GM23338 (cell line): Measurements from ENCODE around the gene S100A16. TPM values are rescaled to one million over a fixed set of nuclear protein-coding genes. Genes with fewer than 3 reads are reported as not detected.

Source experiments
- ATAC-seq: fragments of 200-7000 bp; cut with Tn5 transposase; 3 replicates; pipeline ENCODE4 v1.9.1; 2020
- DNase-seq: peaks from one replicate; pipeline ENCODE4 v3.0.0-alpha.2; 2015; ENCODE audit warnings: low spot score
- H2AFZ ChIP-seq: fragments of 200-600 bp; sonication (generic); 2 replicates; pipeline ENCODE4 v1.8.0; 2016; ENCODE audit warnings: antibody characterized with exemption, mild to moderate bottlenecking, moderate library complexity
- H3F3A ChIP-seq: fragments of 200-600 bp; sonication (generic); replicated peaks from 2 replicates; pipeline ENCODE4 v1.8.0; 2017; ENCODE audit warnings: antibody characterized with exemption, mixed run types, low read depth
- H3K27ac ChIP-seq: fragments of 200-600 bp; sonication (generic); 2 replicates; pipeline ENCODE4 v1.6.1; 2016; ENCODE audit warnings: low read depth
- H3K27me3 ChIP-seq: fragments of 200-600 bp; sonication (generic); 2 replicates; pipeline ENCODE4 v1.8.0; 2016; ENCODE audit warnings: mild to moderate bottlenecking, mixed run types, moderate library complexity; ENCODE audit not compliant: insufficient read depth
- H3K36me3 ChIP-seq: fragments of 200-600 bp; sonication (generic); 2 replicates; pipeline ENCODE4 v1.8.0; 2016; ENCODE audit warnings: mild to moderate bottlenecking; ENCODE audit not compliant: insufficient read depth
- H3K4me1 ChIP-seq: fragments of 200-600 bp; sonication (generic); 2 replicates; pipeline ENCODE4 v1.8.0; 2016; ENCODE audit warnings: mild to moderate bottlenecking, moderate library complexity; ENCODE audit not compliant: insufficient read depth
- H3K4me2 ChIP-seq: fragments of 200-600 bp; sonication (generic); 2 replicates; pipeline ENCODE4 v1.7.1; 2017; ENCODE audit warnings: mixed run types
- H3K4me3 ChIP-seq: fragments of 200-600 bp; sonication (generic); 2 replicates; pipeline ENCODE4 v1.6.1; 2016; ENCODE audit warnings: mixed run types
- H3K79me2 ChIP-seq: fragments of 200-600 bp; sonication (generic); replicated peaks from 2 replicates; pipeline ENCODE4 v1.8.0; 2017; ENCODE audit warnings: mild to moderate bottlenecking; ENCODE audit not compliant: insufficient read depth
- H3K9me2 ChIP-seq: fragments of 200-600 bp; sonication (generic); 2 replicates; pipeline ENCODE4 v1.8.0; 2017; ENCODE audit not compliant: insufficient read depth
- H4K20me1 ChIP-seq: fragments of 200-600 bp; sonication (generic); replicated peaks from 2 replicates; pipeline ENCODE4 v1.8.0; 2017; ENCODE audit warnings: mild to moderate bottlenecking; ENCODE audit not compliant: insufficient read depth
- H3K27ac Mint-ChIP-seq: 2 replicates; pipeline ENCODE4 v1.8.0; 2020; ENCODE audit warnings: inconsistent platforms, mild to moderate bottlenecking, moderate library complexity, mixed read lengths
- H3K27me3 Mint-ChIP-seq: 3 replicates; pipeline ENCODE4 v1.8.0; 2022; ENCODE audit warnings: low read depth, mild to moderate bottlenecking, moderate library complexity, mixed read lengths, inconsistent platforms; ENCODE audit not compliant: insufficient read depth, poor library complexity
- H3K36me3 Mint-ChIP-seq: 3 replicates; pipeline ENCODE4 v1.8.0; 2021; ENCODE audit warnings: low read depth, mild to moderate bottlenecking, inconsistent platforms, moderate library complexity, mixed read lengths
- H3K4me1 Mint-ChIP-seq: 3 replicates; pipeline ENCODE4 v1.8.0; 2020; ENCODE audit warnings: mild to moderate bottlenecking, inconsistent platforms, mixed read lengths
- H3K4me3 Mint-ChIP-seq: 3 replicates; pipeline ENCODE4 v1.8.0; 2021; ENCODE audit warnings: moderate library complexity, mild to moderate bottlenecking, inconsistent platforms, mixed read lengths
- H3K9me3 Mint-ChIP-seq: 3 replicates; pipeline ENCODE4 v1.8.0; 2020; ENCODE audit warnings: moderate library complexity, mild to moderate bottlenecking, inconsistent platforms, mixed read lengths
- CREB1 ChIP-seq: fragments of 250-450 bp; sonication (Bioruptor Pico); IDR thresholded peaks from 2 replicates; pipeline ENCODE4 v1.5.0; 2020; ENCODE audit warnings: low read depth, mild to moderate bottlenecking, moderate library complexity
- CTCF ChIP-seq, 2 experiments: fragments of 200-600 bp in 1 of 2; sonication (generic) in 1 of 2; conservative IDR thresholded peaks; 2 replicates each; pipeline versions ENCODE4 v1.5.1 to v1.6.1; 2016 to 2017; ENCODE audit warnings: antibody characterized with exemption in 2 of 2, low read depth in 2 of 2, mild to moderate bottlenecking in 2 of 2, moderate library complexity in 1 of 2
- ETS1 ChIP-seq: IDR thresholded peaks from 2 replicates; pipeline ENCODE4 v1.6.1; 2016; ENCODE audit warnings: antibody characterized with exemption
- EZH2 ChIP-seq: fragments of 200-600 bp; sonication (generic); IDR thresholded peaks from one replicate; pipeline ENCODE4 v1.8.0; 2017; ENCODE audit warnings: antibody characterized with exemption, mild to moderate bottlenecking, low read depth; ENCODE audit not compliant: unreplicated experiment
- JUNB ChIP-seq: IDR thresholded peaks from one replicate; pipeline ENCODE4 v1.6.1; 2016; ENCODE audit warnings: antibody characterized with exemption; ENCODE audit not compliant: unreplicated experiment
- NANOG ChIP-seq: IDR thresholded peaks from 2 replicates; pipeline ENCODE4 v1.6.1; 2016; ENCODE audit warnings: antibody characterized with exemption, borderline replicate concordance
- POLR2AphosphoS5 ChIP-seq: IDR thresholded peaks from 2 replicates; pipeline ENCODE4 v1.6.1; 2016; ENCODE audit warnings: antibody characterized with exemption, low read depth
- STAT1 ChIP-seq: IDR thresholded peaks from one replicate; pipeline ENCODE4 v1.6.1; 2016; ENCODE audit warnings: antibody characterized with exemption; ENCODE audit not compliant: unreplicated experiment
- ZNF331 ChIP-seq: fragments of 250-450 bp; sonication (Bioruptor Pico); IDR thresholded peaks from 2 replicates; pipeline ENCODE4 v1.5.0; 2020; ENCODE audit warnings: low read depth, mild to moderate bottlenecking, moderate library complexity
- ZNF462 ChIP-seq: fragments of 250-450 bp; sonication (Bioruptor Pico); IDR thresholded peaks from 2 replicates; pipeline ENCODE4 v1.5.0; 2020; ENCODE audit warnings: mild to moderate bottlenecking, moderate library complexity
- polyA plus RNA-seq: library from polyadenylated mRNA; unstranded; fragments of >200 nt; fragmentation: Nextera tagmentation; extraction: Ambion mirVana; gene quantifications from 2 replicates; pipeline ENCODE4 v1.2.1, GENCODE V29; 2016
- total RNA-seq: library from RNA; depleted of rRNA; stranded (reverse); fragments of >200 nt; shearing (Covaris generic); gene quantifications from 2 replicates; pipeline ENCODE4 v1.2.3, GENCODE V29; 2014

S100A16 gene
- total and polyA plus RNA-seq, 2 experiments from 2014 or later: 13.0 to 20.4 TPM

- TF ChIP-seq EZH2 (no peak), ETS1 (no peak), JUNB (no peak), ZNF331 (CRISPR knock-in tag) (no peak)
These were observed 14.2 kb upstream of the S100A16 start, which contains the start of gene S100A13 (continued) for GRCh38 chr1:153626904-153627714.

DNA sequence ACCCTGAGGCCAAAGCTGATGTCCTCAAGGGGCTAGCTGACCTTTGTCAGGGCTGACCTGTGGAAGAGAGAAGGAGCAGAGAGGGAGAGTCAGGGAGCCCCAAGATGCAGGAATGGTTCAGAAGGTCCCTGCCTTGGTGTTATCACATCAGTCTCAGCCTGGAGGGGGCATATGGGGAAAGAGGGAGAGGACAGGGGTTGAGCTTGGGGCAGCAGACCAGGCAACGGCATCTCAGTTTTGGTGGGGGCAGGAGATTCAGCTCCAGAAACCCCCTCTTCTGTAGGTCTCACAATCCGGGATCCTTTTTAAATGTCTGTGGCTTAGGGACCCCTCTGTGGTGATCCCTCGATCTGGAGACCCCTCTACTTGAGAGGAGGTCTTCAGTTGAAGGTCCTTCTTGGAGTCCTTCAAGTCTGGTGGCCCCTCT is 13.6 kb upstream of the S100A16 start:
- H2AFZ ChIP-seq: no peak overlapping the region
- peaks cover 17% of the 10 kb centered on the region for H3K4me1 ChIP-seq
- H3K27ac Mint-ChIP-seq: no peak overlapping the region
- no peaks in the 10 kb centered on the region for H4K20me1 ChIP-seq
- peaks cover 27% of the 10 kb centered on the region for H3K36me3 Mint-ChIP-seq
- H3K27me3 Mint-ChIP-seq: peaks cover 13% of the 10 kb centered on the region
- ATAC-seq (no peak), DNase-seq (no peak)
- H3K27me3 ChIP-seq: no peaks in the 10 kb centered on the region
- peaks cover 50% of the 10 kb centered on the region for H3K4me1 Mint-ChIP-seq
- peak overlapping the region; percentile 94 for H3K4me2 ChIP-seq
- 0 out of 2 replicates have a peak, but pooled peaks cover 2% of the 10 kb centered on the region for H3F3A ChIP-seq
- H3K27ac ChIP-seq: no peak overlapping the region
- no peaks in the 10 kb centered on the region for H3K79me2 ChIP-seq
- H3K36me3 ChIP-seq: no peaks in the 10 kb centered on the region
- H3K4me3 ChIP-seq: peak overlapping the region; percentile 70
- H3K4me3 Mint-ChIP-seq: peak overlapping the region; percentile 82
- no peaks in the 10 kb centered on the region for H3K9me3 Mint-ChIP-seq
- 0 out of 2 replicates have a peak, but pooled peaks cover 3% of the 10 kb centered on the region for H3K9me2 ChIP-seq
- TF ChIP-seq EZH2: no peak
- TF ChIP-seq ETS1: no peak
- no peak for TF ChIP-seq CTCF (conservative IDR thresholded peaks at IDR 0.05; ENCODE audit: low read depth in 2 of 2)
- no peak for TF ChIP-seq POLR2AphosphoS5
- no peak for TF ChIP-seq ZNF462 (CRISPR knock-in tag)
- TF ChIP-seq NANOG: no peak
- TF ChIP-seq STAT1: no peak
- TF ChIP-seq CREB1 (CRISPR knock-in tag): no peak
